GM21619 (cell line): ENCODE results near the gene DPH2.

Experiments
- ATAC-seq: cut with Tn5 transposase; IDR thresholded peaks from one replicate; pipeline ENCODE4 v1.9.1; 2021; ENCODE audit not compliant: unreplicated experiment

The DPH2 gene

DNA sequence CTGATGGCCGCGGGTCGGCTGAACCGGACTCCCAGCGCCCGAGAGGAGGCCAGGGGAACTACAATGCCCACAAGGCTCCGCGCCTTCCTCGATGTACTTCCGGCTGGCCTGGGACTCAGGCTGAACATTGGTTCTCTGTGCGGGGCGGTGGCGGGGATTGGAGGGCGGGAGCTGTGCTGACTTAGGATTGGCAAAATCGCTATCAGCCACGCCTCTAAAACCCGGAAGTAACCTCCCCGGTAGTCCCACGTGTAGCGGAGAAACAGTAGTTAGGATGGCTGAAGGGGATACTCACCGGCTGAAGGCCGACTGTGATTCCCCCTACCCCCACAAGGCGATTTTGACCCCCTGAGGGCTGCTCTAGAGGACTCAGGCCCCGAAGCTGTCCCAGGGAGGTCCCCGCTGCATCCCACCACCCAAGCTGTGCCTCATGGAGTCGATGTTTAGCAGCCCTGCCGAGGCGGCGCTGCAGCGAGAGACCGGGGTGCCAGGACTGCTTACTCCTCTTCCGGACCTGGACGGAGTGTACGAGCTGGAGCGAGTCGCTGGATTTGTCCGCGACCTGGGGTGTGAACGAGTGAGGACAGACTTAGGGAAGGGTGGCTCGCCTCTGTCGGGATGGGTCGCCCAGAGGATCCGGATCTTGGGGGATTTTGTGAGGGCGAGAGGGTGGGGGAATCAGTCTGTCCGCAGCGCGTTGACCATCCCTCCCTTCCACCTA, at the start of gene DPH2:
Gene DPH2 (plus strand): TSS at position 265 of the 721 bp plus-strand sequence. CDS start 166 bp downstream, at position 431.
- ATAC-seq = peak; percentile 81

DNA sequence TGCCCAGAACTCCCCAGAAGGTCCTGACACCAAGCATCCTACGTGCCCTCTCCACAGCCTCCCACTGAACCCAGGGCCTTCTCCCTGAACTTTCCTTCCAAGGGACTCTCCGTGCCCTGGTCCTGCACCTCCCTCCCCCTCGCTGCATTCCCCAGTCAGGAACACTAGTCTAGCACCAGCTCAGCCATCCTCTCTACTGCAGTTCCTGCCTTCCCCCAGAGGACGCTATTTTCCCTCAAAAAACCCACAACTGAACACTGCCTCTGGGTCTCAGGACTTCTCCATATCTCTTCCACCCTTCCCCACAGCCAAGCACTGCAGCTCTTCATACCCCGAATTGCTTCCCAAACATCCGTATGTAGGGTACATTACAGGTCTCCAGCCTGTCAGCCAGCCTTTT, 48.8 kb upstream of the DPH2 start:
- ATAC-seq = no peak

- no peak for ATAC-seq
Observed at GRCh38 chr1:43924516-43924915, 45.3 kb upstream of the DPH2 start.

GRCh38 chr1:43925846-43926245, 44.0 kb upstream of the DPH2 start:
- no peak for ATAC-seq

GRCh38 chr1:43930168-43930948, 39.5 kb upstream of the DPH2 start:
- no peak for ATAC-seq

- no peak for ATAC-seq
Observed at GRCh38 chr1:43930949-43931275, 38.9 kb upstream of the DPH2 start.

- ATAC-seq = no peak
Observed at GRCh38 chr1:43931711-43932660, 37.8 kb upstream of the DPH2 start.

DNA sequence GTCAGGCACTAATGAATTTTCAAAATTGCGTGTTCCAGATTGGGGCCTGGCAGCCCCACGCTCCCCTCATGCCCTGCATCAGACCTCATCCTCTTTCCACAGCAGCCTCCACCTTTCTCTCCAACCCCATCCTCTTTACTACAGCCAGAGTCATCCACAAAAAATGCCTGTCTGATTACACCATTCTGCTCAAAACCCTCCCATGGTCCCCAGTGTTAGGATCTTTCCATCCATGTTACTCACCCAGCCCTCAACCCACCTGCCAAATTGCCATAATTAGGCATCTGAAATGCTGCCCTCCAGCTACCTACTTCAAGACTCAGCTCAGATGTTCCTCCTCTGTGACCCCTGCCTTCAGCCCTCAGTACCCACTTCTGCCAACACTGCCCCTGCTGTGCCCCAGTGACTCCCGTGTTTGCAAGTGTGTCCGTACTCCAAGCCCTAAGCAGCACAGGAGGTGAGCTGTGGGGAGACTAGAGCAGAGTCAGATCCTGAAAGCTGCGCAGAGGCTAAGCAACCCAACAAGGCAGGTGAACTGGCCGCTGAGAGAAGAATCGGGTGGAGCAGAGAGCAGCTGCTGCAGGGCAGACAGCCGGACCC, 36.9 kb upstream of the DPH2 start:
- ATAC-seq = no peak

- no peak for ATAC-seq
Observed at GRCh38 chr1:43933386-43934100, 36.3 kb upstream of the DPH2 start, which contains the start of gene ARTN. TSS of gene ARTN (plus strand) at chr1:43933801. CDS start at chr1:43935657, 1,856 bp downstream.

- ATAC-seq = no peak
Observed at GRCh38 chr1:43934101-43934985, 35.5 kb upstream of the DPH2 start.

- ATAC-seq = no peak
Observed at GRCh38 chr1:43934986-43935324, 34.9 kb upstream of the DPH2 start.

GRCh38 chr1:43935711-43936427, 33.9 kb upstream of the DPH2 start:
- no peak for ATAC-seq

- ATAC-seq = no peak
Observed at GRCh38 chr1:43936431-43937151, 33.2 kb upstream of the DPH2 start.

DNA sequence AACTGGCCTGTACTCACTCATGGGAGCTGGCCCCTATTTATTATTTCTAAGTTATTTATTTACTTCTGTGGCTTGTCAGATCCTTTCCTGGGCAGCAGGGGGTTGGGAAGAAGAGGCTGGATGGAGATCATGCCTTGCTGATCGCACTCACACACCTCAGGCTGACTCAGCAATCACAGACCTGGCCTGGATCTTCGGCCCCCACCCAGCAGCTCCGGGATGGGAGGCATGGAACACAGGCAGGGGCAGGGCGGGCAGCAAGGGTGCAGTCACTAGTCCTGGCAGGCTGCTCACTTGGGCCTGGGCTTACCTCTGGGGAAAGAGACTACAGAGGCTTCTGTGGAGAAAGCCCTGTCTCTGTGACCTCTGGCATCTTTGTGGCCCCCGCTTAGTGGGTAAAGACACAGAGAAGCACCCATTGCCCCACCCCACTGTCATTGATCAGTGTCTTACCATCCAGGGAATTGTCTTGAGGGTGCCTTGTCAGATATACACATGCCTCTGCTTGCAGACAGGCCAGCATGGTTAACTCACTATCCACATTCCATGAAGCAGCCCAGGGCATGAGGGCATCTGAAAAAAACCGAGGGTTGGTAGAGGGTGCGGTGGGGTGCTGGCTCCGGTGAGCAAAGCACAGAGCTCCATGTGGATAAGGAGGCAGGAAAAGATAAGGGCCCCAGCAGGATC, 32.5 kb upstream of the DPH2 start:
- no peak for ATAC-seq

DNA sequence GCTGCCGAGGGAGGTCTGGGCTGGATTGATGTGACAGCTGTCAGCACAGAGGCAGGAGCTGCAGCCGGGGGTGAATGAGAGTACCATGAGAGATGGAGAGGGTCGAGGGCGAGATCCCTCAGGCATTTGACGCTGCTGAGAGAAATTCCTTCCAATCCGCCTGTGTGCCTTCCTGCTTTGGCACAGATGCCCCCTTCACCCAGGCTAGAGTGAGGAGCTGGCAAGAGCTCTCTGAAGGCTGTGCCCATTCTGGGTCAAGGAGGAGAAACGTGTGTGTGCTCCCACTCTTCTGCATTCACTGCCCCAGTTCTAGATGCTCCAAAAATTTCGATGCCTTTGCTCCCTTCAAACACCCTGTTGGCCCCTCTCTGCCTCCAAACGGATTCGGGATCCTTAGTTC, 31.4 kb upstream of the DPH2 start:
- ATAC-seq = no peak

- ATAC-seq = no peak
Observed at GRCh38 chr1:43938892-43939587, 30.8 kb upstream of the DPH2 start.

- no peak for ATAC-seq
Observed at GRCh38 chr1:43942411-43942810, 27.4 kb upstream of the DPH2 start.
